Muscle of arm (tissue), 12 donors: ENCODE measurements around the gene C6orf15. TPM values are rescaled to one million over a fixed set of nuclear protein-coding genes. Genes with fewer than 3 reads are reported as not detected.

Source experiments
- DNase-seq: peaks from one replicate; pipeline ENCODE4 v3.0.0-alpha.2; 2013
- polyA plus RNA-seq, 12 donors: library from polyadenylated mRNA; unstranded; fragments of 120-200 nt; gene quantifications; one replicate each; pipeline ENCODE4 v1.2.1, GENCODE V29; 2013; ENCODE audit not compliant: insufficient read length in 12 of 12

C6orf15 gene
- polyA plus RNA-seq, 12 donors: not detected

- DNase-seq: no peak
Observed at GRCh38 chr6:31110825-31111582, 1.4 kb downstream of the C6orf15 start.

- DNase-seq: no peak
Observed at GRCh38 chr6:31107052-31107451, 5.3 kb downstream of the C6orf15 start.

- no peak for DNase-seq
Observed at GRCh38 chr6:31103136-31103535, 9.2 kb downstream of the C6orf15 start.

- no peak for DNase-seq
Observed at GRCh38 chr6:31098449-31098938, 13.9 kb downstream of the C6orf15 start.

GRCh38 chr6:31096656-31097055 lies 15.7 kb downstream of the C6orf15 start:
- DNase-seq: no peak

- no peak for DNase-seq
Observed at GRCh38 chr6:31096215-31096614, 16.2 kb downstream of the C6orf15 start.

GRCh38 chr6:31094389-31094881 lies 17.9 kb downstream of the C6orf15 start:
- no peak for DNase-seq

- DNase-seq: no peak
Observed at GRCh38 chr6:31092769-31093505, 19.4 kb downstream of the C6orf15 start.

GRCh38 chr6:31092238-31092637 lies 20.1 kb downstream of the C6orf15 start:
- DNase-seq: no peak

- no peak for DNase-seq
Observed at GRCh38 chr6:31091680-31092079, 20.7 kb downstream of the C6orf15 start.

GRCh38 chr6:31090973-31091364 lies 21.4 kb downstream of the C6orf15 start:
- DNase-seq: no peak

GRCh38 chr6:31090275-31090972 lies 22.0 kb downstream of the C6orf15 start:
- DNase-seq: no peak

GRCh38 chr6:31087494-31088089 lies 24.8 kb downstream of the C6orf15 start:
- peak; percentile 90 for DNase-seq

- no peak for DNase-seq
Observed at GRCh38 chr6:31086788-31087440, 25.5 kb downstream of the C6orf15 start.

GRCh38 chr6:31083742-31084354 lies 28.5 kb downstream of the C6orf15 start:
- no peak for DNase-seq

- DNase-seq: no peak
Observed at GRCh38 chr6:31081872-31082271, 30.5 kb downstream of the C6orf15 start.

GRCh38 chr6:31079656-31080261 lies 32.6 kb downstream of the C6orf15 start:
- peak; percentile 61 for DNase-seq

- DNase-seq: no peak
Observed at GRCh38 chr6:31076611-31077010, 35.8 kb downstream of the C6orf15 start.

- DNase-seq: no peak
Observed at GRCh38 chr6:31075528-31075927, 36.8 kb downstream of the C6orf15 start.

- DNase-seq: no peak
Observed at GRCh38 chr6:31074401-31074800, 38.0 kb downstream of the C6orf15 start.
